Left lung (tissue), 14 donors: ENCODE measurements around the gene PRXL2A. TPM values are rescaled to one million over a fixed set of nuclear protein-coding genes. Genes with fewer than 3 reads are reported as not detected.
A peak's percentile ranks its signal among the peaks of the same experiment; 100 is the strongest.
"Not testable (repeated sequence)": the region's sequence is repeated elsewhere in the genome, so short reads cannot be mapped to it uniquely, and the experiment has no call there.

Source experiments
- ATAC-seq: fragments of 200-7000 bp; cut with Tn5 transposase; one replicate; pipeline ENCODE4 v1.9.1; 2020; ENCODE audit warnings: moderate library complexity
- DNase-seq, 4 donors: peaks; one replicate each; pipeline ENCODE4 v3.0.0-alpha.2; 2013 to 2020
- H3K27ac ChIP-seq, 2 donors: fragments of 200-600 bp; sonication (generic) in 1 of 2; one replicate each; pipeline versions ENCODE4 v1.5.0 to v1.8.0; 2020 to 2021
- H3K27me3 ChIP-seq, 2 donors: fragments of 200-600 bp; sonication (generic) in 1 of 2; one replicate each; pipeline versions ENCODE4 v1.5.0 to v1.8.0; 2020 to 2021
- H3K36me3 ChIP-seq, 2 donors: fragments of 200-600 bp; sonication (generic) in 1 of 2; one replicate each; pipeline versions ENCODE4 v1.5.0 to v1.8.0; 2020 to 2021
- H3K4me1 ChIP-seq, 2 donors: fragments of 200-600 bp; one replicate each; pipeline ENCODE4 v1.8.0; 2021
- H3K4me3 ChIP-seq, 2 donors: fragments of 200-600 bp; sonication (generic) in 1 of 2; one replicate each; pipeline versions ENCODE4 v1.5.0 to v1.8.0; 2020 to 2021; ENCODE audit warnings: mild to moderate bottlenecking in 1 of 2
- H3K9me3 ChIP-seq, 2 donors: fragments of 200-600 bp; sonication (generic) in 1 of 2; one replicate each; pipeline versions ENCODE4 v1.5.0 to v1.8.0; 2020 to 2021
- intact Hi-C, 2 donors: fragments of 100-400 bp; cut with DNase I; formaldehyde crosslinking; loops; one replicate each; pipeline versions ENCODE4 v1.11.2 to v1.14.2; 2022
- long read RNA-seq, 12 donors: library from polyadenylated mRNA in 2 of 12; unstranded in 2 of 12; transcript quantifications; one replicate each; pipeline ENCODE4 v2.0.0 and lab custom pipeline, GENCODE V29; 2019 to 2026
- polyA plus RNA-seq, 6 donors: library from polyadenylated mRNA; unstranded; fragments of 120-200 nt; gene quantifications; one replicate each; pipeline ENCODE4 v1.2.1, GENCODE V29; 2013; ENCODE audit not compliant: insufficient read length in 6 of 6
- total RNA-seq, 2 donors: library from RNA; stranded (reverse); fragmentation: NEBNext Ultra II Directional; extraction: Animal tissue kit (Norgen Biotek cat#: 25700); gene quantifications; one replicate each; pipeline ENCODE4 v1.2.1, GENCODE V29; 2021
- TF ChIP-seq, protein P1 (sequence below), 2 donors: fragments of 200-600 bp; sonication (generic) in 1 of 2; IDR thresholded peaks; one replicate each; pipeline versions ENCODE4 v1.5.0 to v1.8.0; 2021; ENCODE audit warnings: antibody characterized with exemption in 2 of 2
- donor health status: DM: no; HTN: yes; CAD: no.
- donor health status: DM: no; HTN: no; CAD: no.

PRXL2A gene
- 10 to 100 TPM; 46.2 to 50.1 TPM for total RNA-seq
- 10 to 100 TPM; 74.5 to 96.9 (median 91.9) TPM for polyA plus RNA-seq
- long read RNA-seq, donor 1, full-length matches to known transcripts = 54 of 87 reads
- long read RNA-seq, donor 1, partial matches to known transcripts = 33 of 87 reads
- long read RNA-seq, donor 1, other reads (novel, unspliced or antisense) = 0 of 87 reads
- long read RNA-seq, donor 2, full-length matches to known transcripts = 48 of 61 reads
- long read RNA-seq, donor 2, partial matches to known transcripts = 13 of 61 reads
- long read RNA-seq, donor 2, other reads (novel, unspliced or antisense) = 0 of 61 reads
- long read RNA-seq, donor 3, full-length matches to known transcripts = 71 of 115 reads
- long read RNA-seq, donor 3, partial matches to known transcripts = 44 of 115 reads
- long read RNA-seq, donor 3, other reads (novel, unspliced or antisense) = 0 of 115 reads
- long read RNA-seq, donor 4, full-length matches to known transcripts = 71 of 79 reads
- long read RNA-seq, donor 4, partial matches to known transcripts = 6 of 79 reads
- long read RNA-seq, donor 4, other reads (novel, unspliced or antisense) = 2 of 79 reads
- long read RNA-seq, donor 5, full-length matches to known transcripts = 53 of 70 reads
- long read RNA-seq, donor 5, partial matches to known transcripts = 17 of 70 reads
- long read RNA-seq, donor 5, other reads (novel, unspliced or antisense) = 0 of 70 reads
- long read RNA-seq, donor 6, full-length matches to known transcripts = 59 of 66 reads
- long read RNA-seq, donor 6, partial matches to known transcripts = 7 of 66 reads
- long read RNA-seq, donor 6, other reads (novel, unspliced or antisense) = 0 of 66 reads
- long read RNA-seq, donor 7, full-length matches to known transcripts = 20 of 20 reads
- long read RNA-seq, donor 7, partial matches to known transcripts = 0 of 20 reads
- long read RNA-seq, donor 7, other reads (novel, unspliced or antisense) = 0 of 20 reads
- long read RNA-seq, donor 8, full-length matches to known transcripts = 46 of 53 reads
- long read RNA-seq, donor 8, partial matches to known transcripts = 7 of 53 reads
- long read RNA-seq, donor 8, other reads (novel, unspliced or antisense) = 0 of 53 reads
- long read RNA-seq, donor 9 = 0 reads
- long read RNA-seq, donor 10, full-length matches to known transcripts = 129 of 141 reads
- long read RNA-seq, donor 10, partial matches to known transcripts = 1 of 141 reads
- long read RNA-seq, donor 10, other reads (novel, unspliced or antisense) = 11 of 141 reads
- long read RNA-seq, donor 11, full-length matches to known transcripts = 79 of 162 reads
- long read RNA-seq, donor 11, partial matches to known transcripts = 83 of 162 reads
- long read RNA-seq, donor 11, other reads (novel, unspliced or antisense) = 0 of 162 reads
- long read RNA-seq, donor 12, full-length matches to known transcripts = 28 of 45 reads
- long read RNA-seq, donor 12, partial matches to known transcripts = 17 of 45 reads
- long read RNA-seq, donor 12, other reads (novel, unspliced or antisense) = 0 of 45 reads

DNA sequence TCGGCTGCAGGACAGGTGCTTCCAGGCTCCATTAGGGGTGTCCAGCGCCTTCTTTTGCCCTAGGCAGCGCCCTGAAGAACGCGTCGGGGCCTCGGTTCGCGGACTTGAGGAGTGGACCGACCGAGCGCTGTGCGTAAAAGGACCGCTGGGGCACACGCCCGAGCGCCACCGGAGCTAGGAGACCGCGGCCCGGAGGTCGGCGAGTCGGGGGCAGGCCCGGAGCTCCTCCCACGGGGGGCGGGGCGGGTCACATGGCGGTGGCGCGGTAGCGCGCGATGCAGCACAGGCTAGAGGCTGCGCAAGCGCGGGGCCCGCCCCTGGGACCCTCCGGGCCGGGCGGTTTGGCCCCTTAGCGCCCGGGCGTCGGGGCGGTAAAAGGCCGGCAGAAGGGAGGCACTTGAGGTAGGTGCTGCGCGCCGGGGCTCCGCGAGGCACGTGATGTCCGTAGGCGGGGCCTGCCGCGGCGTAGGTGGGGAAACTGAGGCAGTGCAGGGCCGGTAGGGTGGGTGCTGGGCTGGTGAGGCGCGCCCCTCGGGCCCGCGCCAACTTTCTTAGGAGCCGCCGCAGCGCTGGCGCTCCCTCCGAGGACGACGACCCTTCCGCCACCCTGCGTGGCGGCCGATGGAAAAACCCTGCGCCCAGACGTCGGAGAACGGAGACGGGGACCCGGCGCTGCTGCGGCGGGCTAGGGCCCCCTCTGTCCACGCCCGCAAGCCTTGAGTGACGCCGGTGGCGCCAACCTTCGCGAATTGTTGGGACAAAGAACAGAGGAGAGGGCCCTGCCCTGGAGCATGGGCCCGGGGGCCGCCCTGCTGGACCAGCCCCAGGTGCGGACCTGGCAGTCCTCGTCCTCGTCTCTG is at the start of gene PRXL2A:
TSS of gene PRXL2A (plus strand) at position 310 of the 860 bp plus-strand sequence. CDS start 11,917 bp downstream, outside the sequence.
- intact Hi-C loops = no loop called here
- DNase-seq (peak; percentile 76 to 97 (median 90)), ATAC-seq (peak; percentile 97)
- no peaks in the 10 kb centered on the region for H3K36me3 ChIP-seq
- H3K4me1 ChIP-seq = peaks cover 13 to 27% of the 10 kb centered on the region in 2 donors
- H3K27me3 ChIP-seq = peaks cover 0 to 23% of the 10 kb centered on the region in 2 donors
- H3K4me3 ChIP-seq = peak within 1 kb of the TSS; percentile 84 to 88
- TF ChIP-seq, protein P1, sequence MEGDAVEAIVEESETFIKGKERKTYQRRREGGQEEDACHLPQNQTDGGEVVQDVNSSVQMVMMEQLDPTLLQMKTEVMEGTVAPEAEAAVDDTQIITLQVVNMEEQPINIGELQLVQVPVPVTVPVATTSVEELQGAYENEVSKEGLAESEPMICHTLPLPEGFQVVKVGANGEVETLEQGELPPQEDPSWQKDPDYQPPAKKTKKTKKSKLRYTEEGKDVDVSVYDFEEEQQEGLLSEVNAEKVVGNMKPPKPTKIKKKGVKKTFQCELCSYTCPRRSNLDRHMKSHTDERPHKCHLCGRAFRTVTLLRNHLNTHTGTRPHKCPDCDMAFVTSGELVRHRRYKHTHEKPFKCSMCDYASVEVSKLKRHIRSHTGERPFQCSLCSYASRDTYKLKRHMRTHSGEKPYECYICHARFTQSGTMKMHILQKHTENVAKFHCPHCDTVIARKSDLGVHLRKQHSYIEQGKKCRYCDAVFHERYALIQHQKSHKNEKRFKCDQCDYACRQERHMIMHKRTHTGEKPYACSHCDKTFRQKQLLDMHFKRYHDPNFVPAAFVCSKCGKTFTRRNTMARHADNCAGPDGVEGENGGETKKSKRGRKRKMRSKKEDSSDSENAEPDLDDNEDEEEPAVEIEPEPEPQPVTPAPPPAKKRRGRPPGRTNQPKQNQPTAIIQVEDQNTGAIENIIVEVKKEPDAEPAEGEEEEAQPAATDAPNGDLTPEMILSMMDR (IDR thresholded peaks at IDR 0.05) = no peak
- H3K9me3 ChIP-seq = no peaks in the 10 kb centered on the region
- peak within 1 kb of the TSS; percentile 51 to 73 for H3K27ac ChIP-seq

GRCh38 chr10:80358925-80359324 is 49.4 kb upstream of the PRXL2A start:
- intact Hi-C loops, ATAC-seq, H3K4me3 ChIP-seq, H3K27ac ChIP-seq, DNase-seq, H3K36me3 ChIP-seq, H3K9me3 ChIP-seq: not testable (repeated sequence)
- H3K4me1 ChIP-seq = peaks cover 9 to 16% of the 10 kb centered on the region in 2 donors
- H3K27me3 ChIP-seq = peaks cover 17 to 40% of the 10 kb centered on the region in 2 donors

DNA sequence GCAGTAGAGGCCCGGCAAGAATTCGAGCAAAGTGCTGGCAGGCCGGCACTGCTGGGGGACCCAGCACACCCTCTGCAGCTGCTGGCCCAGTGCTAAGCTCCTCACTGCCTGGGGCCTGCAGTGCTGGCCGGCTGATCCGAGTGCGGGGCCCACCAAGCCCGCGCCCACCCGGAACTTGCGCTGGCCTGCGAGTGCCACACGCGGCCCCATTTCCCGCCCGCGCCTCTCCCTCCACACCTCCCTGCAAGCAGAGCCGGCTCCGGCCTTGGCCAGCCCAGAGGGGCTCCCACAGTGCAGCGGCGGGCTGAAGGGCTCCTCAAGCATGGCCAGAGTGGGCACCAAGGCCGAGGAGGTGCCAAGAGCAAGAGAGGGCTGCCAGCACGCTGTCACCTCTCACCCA is 48.7 kb upstream of the PRXL2A start:
- intact Hi-C loops = no loop called here
- Histone ChIP-seq H3K4me3 (no peak overlapping the region), H3K27me3 (peaks cover 16 to 33% of the 10 kb centered on the region in 2 donors), H3K9me3 (no peaks in the 10 kb centered on the region), H3K4me1 (peaks cover 9 to 16% of the 10 kb centered on the region in 2 donors), H3K36me3 (no peaks in the 10 kb centered on the region), H3K27ac (no peak overlapping the region)
- ATAC-seq (no peak), DNase-seq (peak in 1 of 4 donors; percentile 77)
- TF ChIP-seq, protein P1 (IDR thresholded peaks at IDR 0.05) = no peak

DNA sequence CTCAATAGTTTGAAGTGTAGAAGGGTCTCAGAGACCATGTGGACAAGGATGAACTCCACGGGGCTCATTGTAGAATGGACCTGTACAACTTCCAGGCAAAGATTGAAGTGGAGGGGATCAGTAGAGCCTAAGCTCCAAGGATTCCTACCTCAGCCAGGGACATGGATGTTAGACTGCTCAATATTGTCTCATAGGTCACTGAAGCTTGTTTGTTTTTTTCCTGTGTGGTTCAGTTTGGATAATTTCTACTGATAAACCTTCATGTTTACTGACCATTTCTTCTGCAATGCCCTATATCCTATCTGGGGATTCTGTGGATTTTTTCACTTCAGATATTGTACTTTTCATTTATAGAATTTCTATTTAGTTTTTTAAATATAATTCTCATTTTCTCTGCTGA is 42.8 kb upstream of the PRXL2A start:
- Histone ChIP-seq H3K4me3 (no peak overlapping the region), H3K27ac (no peak overlapping the region), H3K4me1 (no peaks in the 10 kb centered on the region), H3K27me3 (no peaks in the 10 kb centered on the region), H3K36me3 (no peaks in the 10 kb centered on the region), H3K9me3 (peaks cover 0 to 26% of the 10 kb centered on the region in 2 donors)
- intact Hi-C loops = no loop called here
- no peak for ATAC-seq
- no peak for DNase-seq
- TF ChIP-seq, protein P1 (IDR thresholded peaks at IDR 0.05) = no peak
